SU-DHL-6 (cell line): ENCODE measurements around the gene RABEPK.

Experiments used
- H2AFZ ChIP-seq: fragments of 200-600 bp; sonication (generic); 2 replicates; pipeline ENCODE4 v1.6.1; 2014; ENCODE audit warnings: low read depth, mild to moderate bottlenecking, moderate library complexity, mixed read lengths, antibody characterized with exemption, low read length; ENCODE audit not compliant: severe bottlenecking
- H3F3A ChIP-seq: fragments of 200-600 bp; shearing (Covaris generic); 2 replicates; pipeline ENCODE4 v1.6.0; 2016; ENCODE audit warnings: antibody characterized with exemption, mild to moderate bottlenecking; ENCODE audit not compliant: insufficient read depth
- H3K27ac ChIP-seq: fragments of 200-600 bp; sonication (generic); 2 replicates; pipeline ENCODE4 v1.5.1; 2016; ENCODE audit warnings: low read depth, mild to moderate bottlenecking, low read length, moderate library complexity, mixed read lengths
- H3K27me3 ChIP-seq: fragments of 200-600 bp; sonication (generic), shearing (Covaris generic); 2 replicates; pipeline ENCODE4 v1.6.0; 2014; ENCODE audit warnings: mild to moderate bottlenecking, low read length
- H3K36me3 ChIP-seq: fragments of 200-600 bp; sonication (generic); 2 replicates; pipeline ENCODE4 v1.6.1; 2014; ENCODE audit warnings: mild to moderate bottlenecking, low read length, mixed read lengths
- H3K4me2 ChIP-seq: fragments of 300-600, 200-600 bp; shearing (Covaris generic), sonication (generic); 2 replicates; pipeline ENCODE4 v1.6.0; 2014; ENCODE audit warnings: low read length, low read depth, mild to moderate bottlenecking; ENCODE audit not compliant: poor library complexity, severe bottlenecking
- H3K4me3 ChIP-seq: fragments of 200-600 bp; sonication (generic); 2 replicates; pipeline ENCODE4 v1.5.1; 2014; ENCODE audit warnings: antibody characterized with exemption, low read length, mild to moderate bottlenecking, mixed read lengths; ENCODE audit not compliant: insufficient read depth, poor library complexity, severe bottlenecking
- H3K79me2 ChIP-seq: fragments of 200-600 bp; sonication (generic); 2 replicates; pipeline ENCODE4 v1.6.1; 2014; ENCODE audit warnings: mild to moderate bottlenecking, low read length, moderate library complexity; ENCODE audit not compliant: insufficient read depth
- H3K9ac ChIP-seq: fragments of 200-600 bp; sonication (generic); 2 replicates; pipeline ENCODE4 v1.7.0; 2014; ENCODE audit warnings: mild to moderate bottlenecking, low read length
- H3K9me2 ChIP-seq: fragments of 200-600 bp; sonication (generic); replicated peaks from 2 replicates; pipeline ENCODE4 v1.6.1; 2014; ENCODE audit warnings: low read length; ENCODE audit not compliant: insufficient read depth
- H3K9me3 ChIP-seq: fragments of 200-600 bp; sonication (generic); 2 replicates; pipeline ENCODE4 v1.6.1; 2014; ENCODE audit warnings: low read length, mixed read lengths; ENCODE audit not compliant: insufficient read depth
- H4K20me1 ChIP-seq: fragments of 200-600 bp; sonication (generic); 2 replicates; pipeline ENCODE4 v1.6.1; 2014; ENCODE audit warnings: low read depth, mild to moderate bottlenecking, antibody characterized with exemption, low read length, moderate library complexity, mixed read lengths
- EZH2phosphoT487 ChIP-seq: fragments of 200-600 bp; sonication (generic), shearing (Covaris generic); conservative IDR thresholded peaks from 2 replicates; pipeline ENCODE4 v1.6.1; 2018; ENCODE audit warnings: mild to moderate bottlenecking, antibody characterized with exemption, low read length, moderate library complexity, mixed read lengths
- TF ChIP-seq, protein P1 (sequence below): fragments of 200-600 bp; sonication (generic); IDR thresholded peaks from one replicate; pipeline ENCODE4 v1.5.1; 2017; ENCODE audit warnings: antibody characterized with exemption, mild to moderate bottlenecking, low read length, moderate library complexity; ENCODE audit not compliant: insufficient read depth, poor library complexity, severe bottlenecking

Gene RABEPK

DNA sequence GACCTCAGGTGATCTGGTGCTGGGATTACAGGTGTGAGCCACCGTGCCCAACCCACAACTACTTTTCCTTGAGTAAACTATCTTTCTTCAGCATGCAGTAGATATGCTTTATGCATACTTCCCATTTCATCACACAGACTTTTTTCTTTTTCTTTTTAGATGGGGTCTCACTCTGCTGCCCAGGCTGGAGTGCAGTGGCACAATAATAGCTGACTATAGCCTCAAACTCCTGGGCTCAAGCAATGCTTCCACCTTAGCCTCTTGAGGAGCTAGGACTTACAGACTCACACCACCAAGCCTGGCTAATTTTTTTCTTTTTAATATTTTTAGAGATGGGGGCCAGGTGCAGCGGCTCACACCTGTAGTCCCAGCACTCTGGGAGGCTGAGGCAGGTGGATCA lies 33.6 kb upstream of the RABEPK start:
- peaks cover 18% of the 10 kb centered on the region for H3K79me2 ChIP-seq
- H3K9me2 ChIP-seq: no peaks in the 10 kb centered on the region
- H3K9ac ChIP-seq: no peak overlapping the region
- no peak overlapping the region for H3K27ac ChIP-seq
- TF ChIP-seq, protein P1, sequence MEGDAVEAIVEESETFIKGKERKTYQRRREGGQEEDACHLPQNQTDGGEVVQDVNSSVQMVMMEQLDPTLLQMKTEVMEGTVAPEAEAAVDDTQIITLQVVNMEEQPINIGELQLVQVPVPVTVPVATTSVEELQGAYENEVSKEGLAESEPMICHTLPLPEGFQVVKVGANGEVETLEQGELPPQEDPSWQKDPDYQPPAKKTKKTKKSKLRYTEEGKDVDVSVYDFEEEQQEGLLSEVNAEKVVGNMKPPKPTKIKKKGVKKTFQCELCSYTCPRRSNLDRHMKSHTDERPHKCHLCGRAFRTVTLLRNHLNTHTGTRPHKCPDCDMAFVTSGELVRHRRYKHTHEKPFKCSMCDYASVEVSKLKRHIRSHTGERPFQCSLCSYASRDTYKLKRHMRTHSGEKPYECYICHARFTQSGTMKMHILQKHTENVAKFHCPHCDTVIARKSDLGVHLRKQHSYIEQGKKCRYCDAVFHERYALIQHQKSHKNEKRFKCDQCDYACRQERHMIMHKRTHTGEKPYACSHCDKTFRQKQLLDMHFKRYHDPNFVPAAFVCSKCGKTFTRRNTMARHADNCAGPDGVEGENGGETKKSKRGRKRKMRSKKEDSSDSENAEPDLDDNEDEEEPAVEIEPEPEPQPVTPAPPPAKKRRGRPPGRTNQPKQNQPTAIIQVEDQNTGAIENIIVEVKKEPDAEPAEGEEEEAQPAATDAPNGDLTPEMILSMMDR: no peak
- no peak for TF ChIP-seq EZH2phosphoT487
- H3K9me3 ChIP-seq: no peaks in the 10 kb centered on the region
- H4K20me1 ChIP-seq: no peaks in the 10 kb centered on the region; the same call in 1 of the 2 replicates
- no peak overlapping the region for H3K4me3 ChIP-seq
- no peaks in the 10 kb centered on the region for H3F3A ChIP-seq
- H2AFZ ChIP-seq: no peak overlapping the region
- H3K27me3 ChIP-seq: no peaks in the 10 kb centered on the region
- peaks cover 7% of the 10 kb centered on the region; the same call in 1 of the 2 replicates for H3K36me3 ChIP-seq
- no peak overlapping the region for H3K4me2 ChIP-seq

DNA sequence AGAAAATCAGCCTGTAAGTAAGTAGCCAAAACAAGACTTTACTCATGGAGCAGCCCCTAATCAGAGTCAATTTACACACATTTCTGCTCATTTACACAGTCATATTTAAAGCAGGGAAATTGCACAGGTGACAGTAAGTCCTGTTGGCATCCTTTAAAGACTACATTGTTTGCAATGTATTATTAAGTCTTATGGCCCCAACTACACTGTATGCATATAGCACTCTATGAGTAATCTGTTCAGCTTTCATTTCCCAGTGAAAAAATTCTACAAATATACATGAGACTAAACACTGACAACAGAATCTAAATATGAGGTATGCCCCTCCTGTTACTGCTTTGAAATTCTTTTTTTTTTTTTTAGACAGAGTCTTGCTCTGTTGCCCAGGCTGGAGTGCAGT lies 30.4 kb upstream of the RABEPK start:
- H3K9me2 ChIP-seq: no peaks in the 10 kb centered on the region
- no peak overlapping the region for H3K9ac ChIP-seq
- H3K4me3 ChIP-seq: no peak overlapping the region
- TF ChIP-seq, protein P1: no peak
- no peak for TF ChIP-seq EZH2phosphoT487
- no peaks in the 10 kb centered on the region; the same call in 1 of the 2 replicates for H4K20me1 ChIP-seq
- no peaks in the 10 kb centered on the region for H3F3A ChIP-seq
- no peak overlapping the region for H3K27ac ChIP-seq
- no peaks in the 10 kb centered on the region for H3K9me3 ChIP-seq
- 0 out of 2 replicates have a peak, but pooled peaks cover 7% of the 10 kb centered on the region for H3K36me3 ChIP-seq
- H2AFZ ChIP-seq: no peak overlapping the region
- H3K27me3 ChIP-seq: no peaks in the 10 kb centered on the region
- peaks cover 42% of the 10 kb centered on the region for H3K79me2 ChIP-seq
- H3K4me2 ChIP-seq: no peak overlapping the region

DNA sequence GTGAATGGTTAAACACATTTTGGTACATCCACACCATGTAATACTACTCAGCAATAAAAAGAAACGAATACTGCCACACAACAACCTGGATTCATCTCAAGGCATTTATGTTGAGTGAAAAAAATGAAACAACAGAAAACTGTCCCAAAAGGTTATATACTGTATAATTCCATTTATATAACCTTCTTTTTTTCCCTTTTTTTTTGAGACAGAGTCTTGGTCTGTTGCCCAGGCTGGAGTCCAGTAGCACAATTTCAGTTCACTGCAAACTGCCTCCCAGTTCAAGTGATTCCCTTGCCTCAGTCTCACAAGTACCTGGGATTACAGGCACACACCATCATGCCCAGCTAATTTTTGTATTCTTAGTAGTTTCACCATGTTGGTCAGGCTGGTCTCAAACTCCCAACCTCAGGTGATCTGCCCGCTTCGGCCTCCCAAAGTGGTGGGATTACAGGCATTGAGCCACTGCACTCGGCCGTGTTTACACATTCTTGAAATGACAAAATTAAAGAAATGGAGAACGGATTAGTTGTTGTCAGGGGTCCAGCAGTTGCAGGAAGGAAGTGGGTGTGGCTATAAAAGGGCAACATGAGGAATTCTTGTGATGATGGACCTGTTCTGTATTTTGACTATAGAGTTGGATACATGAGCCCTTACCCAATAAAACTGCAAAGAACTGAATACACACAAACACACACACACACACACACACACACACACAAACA lies 28.1 kb upstream of the RABEPK start:
- H3K9me2 ChIP-seq: no peaks in the 10 kb centered on the region
- H4K20me1 ChIP-seq: peaks cover 6% of the 10 kb centered on the region; the same call in 1 of the 2 replicates
- H3K9me3 ChIP-seq: no peaks in the 10 kb centered on the region
- no peaks in the 10 kb centered on the region for H3F3A ChIP-seq
- H3K27me3 ChIP-seq: no peaks in the 10 kb centered on the region
- TF ChIP-seq EZH2phosphoT487: no peak
- TF ChIP-seq, protein P1: no peak
- H3K36me3 ChIP-seq: 0 out of 2 replicates have a peak, but pooled peaks cover 7% of the 10 kb centered on the region
- H3K9ac ChIP-seq: no peak overlapping the region
- H2AFZ ChIP-seq: no peak overlapping the region
- no peak overlapping the region for H3K4me3 ChIP-seq
- no peak overlapping the region for H3K27ac ChIP-seq
- H3K79me2 ChIP-seq: peaks cover 51% of the 10 kb centered on the region
- H3K4me2 ChIP-seq: no peak overlapping the region
